PC-3 (cell line): Measurements from ENCODE around the gene DISP3.

Experiments
- CTCF ChIP-seq: fragments of 300-600 bp; sonication (generic); conservative IDR thresholded peaks from 2 replicates; pipeline ENCODE4 v1.5.1; 2017; ENCODE audit warnings: antibody characterized with exemption, low read depth, mild to moderate bottlenecking, low read length
- EZH2phosphoT487 ChIP-seq: fragments of 300-600 bp; sonication (generic); IDR thresholded peaks from 2 replicates; pipeline ENCODE4 v1.6.1; 2018; ENCODE audit warnings: mild to moderate bottlenecking, antibody characterized with exemption, low read length, borderline replicate concordance

DNA sequence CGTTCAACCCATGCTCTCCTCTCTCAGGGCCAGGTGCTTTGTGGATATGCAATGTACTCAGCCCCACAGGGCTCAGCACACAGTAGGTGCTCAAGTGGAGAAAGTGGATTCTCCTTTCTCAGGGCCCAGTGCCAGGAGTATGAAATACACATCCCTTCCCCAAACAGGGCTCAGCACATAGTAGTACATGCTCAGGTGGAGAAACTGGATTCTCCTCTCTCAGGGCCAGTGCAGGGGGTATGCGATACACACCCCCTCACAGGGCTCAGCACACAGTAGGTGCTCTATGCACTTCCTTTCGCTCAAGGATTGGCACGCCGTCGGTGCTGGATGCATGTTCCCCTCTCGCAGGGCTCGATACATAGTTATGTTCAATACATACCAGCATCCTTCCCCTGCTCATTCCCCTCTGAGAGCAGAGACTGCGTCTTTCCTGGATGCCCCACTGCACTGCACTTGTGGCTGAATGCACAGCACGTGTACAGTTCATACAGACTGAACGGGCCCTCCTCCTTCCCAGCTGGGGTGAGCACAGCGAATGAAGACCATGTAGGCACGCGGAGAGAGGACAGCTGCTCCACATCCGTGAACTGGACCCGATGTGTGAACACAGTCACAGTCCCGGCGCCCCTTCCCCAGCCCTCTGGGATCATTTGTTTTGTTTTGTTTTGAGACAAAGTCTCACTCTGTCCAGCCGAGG is 16.6 kb upstream of the DISP3 start:
- TF ChIP-seq CTCF (no peak), EZH2phosphoT487 (no peak)
